ENCODE results near the gene SDF2L1. TPM values are rescaled to one million over a fixed set of nuclear protein-coding genes. Genes with fewer than 3 reads are reported as not detected.
"Not testable (repeated sequence)": the region's sequence is repeated elsewhere in the genome, so short reads cannot be mapped to it uniquely, and the experiment has no call there.

SDF2L1 gene
- total RNA-seq, 2 experiments from 2014 or later = 78.7 to 79.1 TPM

- peaks cover 4% of the 10 kb centered on the region for H3K36me3 Mint-ChIP-seq
- peak overlapping the region; percentile 98 for H3K27ac Mint-ChIP-seq
- H3K4me1 Mint-ChIP-seq = peaks cover 25% of the 10 kb centered on the region
- H3K27me3 Mint-ChIP-seq = no peaks in the 10 kb centered on the region
- ATAC-seq (no peak), DNase-seq (no peak)
- H3K4me3 Mint-ChIP-seq = peak overlapping the region; percentile 96
- CTCF ChIA-PET = interaction anchor here (0.9 to 2.3 kb wide), 10 partner anchors 12 to 287 kb away, joined by 3 to 10 read pairs (median 4); partner anchors contain the start of genes PPM1F, SDF2L1 and YDJC
- no peaks in the 10 kb centered on the region for H3K9me3 Mint-ChIP-seq (ENCODE audit: low read depth)
Measured at GRCh38 chr22:21665047-21665851, 23.1 kb downstream of the SDF2L1 start.

- CTCF ChIA-PET = interaction anchor here (1.7 to 2.3 kb wide), 3 partner anchors 24 to 272 kb away, joined by 5 to 10 read pairs (median 6); partner anchors contain the start of gene YDJC
- Mint-ChIP-seq H3K36me3 (peaks cover 10% of the 10 kb centered on the region), H3K4me3 (peak overlapping the region; percentile 96)
Measured at GRCh38 chr22:21666786-21667185, 24.7 kb downstream of the SDF2L1 start.

GRCh38 chr22:21669026-21669425 is 26.9 kb downstream of the SDF2L1 start:
- Mint-ChIP-seq H3K4me1 (peaks cover 27% of the 10 kb centered on the region), H3K36me3 (peaks cover 23% of the 10 kb centered on the region), H3K27me3 (no peaks in the 10 kb centered on the region), H3K4me3 (no peak overlapping the region), H3K27ac (no peak overlapping the region), H3K9me3 (ENCODE audit: low read depth) (no peaks in the 10 kb centered on the region)
- no peak for DNase-seq
- ATAC-seq = no peak
- CTCF ChIA-PET = interaction anchor here (1.3 kb wide), 1 partner anchor 40 kb away, joined by 3 read pairs; no protein-coding TSS in a partner anchor

More at GRCh38 chr22:21666786-21667185, 24.7 kb downstream of the SDF2L1 start:
- H3K9me3 Mint-ChIP-seq (ENCODE audit: low read depth) = no peaks in the 10 kb centered on the region
- H3K4me1 Mint-ChIP-seq = peaks cover 27% of the 10 kb centered on the region
- no peak for DNase-seq
- H3K27me3 Mint-ChIP-seq = no peaks in the 10 kb centered on the region
- peak overlapping the region; percentile 98 for H3K27ac Mint-ChIP-seq
- no peak for ATAC-seq

- DNase-seq (no peak), ATAC-seq (no peak)
- no peaks in the 10 kb centered on the region for H3K27me3 Mint-ChIP-seq
- peaks cover 44% of the 10 kb centered on the region for H3K36me3 Mint-ChIP-seq
- no peak overlapping the region for H3K4me3 Mint-ChIP-seq
- CTCF ChIA-PET = no interaction called here
- H3K27ac Mint-ChIP-seq = no peak overlapping the region
- H3K4me1 Mint-ChIP-seq = peaks cover 16% of the 10 kb centered on the region
- H3K9me3 Mint-ChIP-seq (ENCODE audit: low read depth) = no peaks in the 10 kb centered on the region
Measured at GRCh38 chr22:21672107-21672629, 30.1 kb downstream of the SDF2L1 start.

GRCh38 chr22:21673534-21674321 is 31.6 kb downstream of the SDF2L1 start:
- ATAC-seq (no peak), DNase-seq (no peak)
- H3K27ac Mint-ChIP-seq = no peak overlapping the region
- no peaks in the 10 kb centered on the region for H3K9me3 Mint-ChIP-seq (ENCODE audit: low read depth)
- CTCF ChIA-PET = no interaction called here
- H3K27me3 Mint-ChIP-seq = no peaks in the 10 kb centered on the region
- H3K4me1 Mint-ChIP-seq = peaks cover 7% of the 10 kb centered on the region
- no peak overlapping the region for H3K4me3 Mint-ChIP-seq
- peaks cover 44% of the 10 kb centered on the region for H3K36me3 Mint-ChIP-seq

GRCh38 chr22:21674638-21675245 is 32.6 kb downstream of the SDF2L1 start:
- Mint-ChIP-seq H3K27ac (no peak overlapping the region), H3K36me3 (peaks cover 42% of the 10 kb centered on the region), H3K4me3 (no peak overlapping the region), H3K27me3 (no peaks in the 10 kb centered on the region), H3K9me3 (ENCODE audit: low read depth) (no peaks in the 10 kb centered on the region), H3K4me1 (peaks cover 3% of the 10 kb centered on the region)
- no peak for DNase-seq
- no peak for ATAC-seq
- CTCF ChIA-PET = interaction anchor here (0.8 kb wide), 1 partner anchor 23 kb away, joined by 3 read pairs; no protein-coding TSS in a partner anchor

GRCh38 chr22:21677606-21678443 is 35.7 kb downstream of the SDF2L1 start:
- ATAC-seq (no peak), DNase-seq (no peak)
- no peak overlapping the region for H3K4me3 Mint-ChIP-seq
- no peaks in the 10 kb centered on the region for H3K9me3 Mint-ChIP-seq (ENCODE audit: low read depth)
- no peaks in the 10 kb centered on the region for H3K27me3 Mint-ChIP-seq
- CTCF ChIA-PET = no interaction called here
- peaks cover 27% of the 10 kb centered on the region for H3K36me3 Mint-ChIP-seq
- no peaks in the 10 kb centered on the region for H3K4me1 Mint-ChIP-seq
- no peak overlapping the region for H3K27ac Mint-ChIP-seq

- H3K4me3 Mint-ChIP-seq; H3K4me1 Mint-ChIP-seq; ATAC-seq; H3K27ac Mint-ChIP-seq; H3K9me3 Mint-ChIP-seq (ENCODE audit: low read depth); H3K27me3 Mint-ChIP-seq; CTCF ChIA-PET; DNase-seq: not testable (repeated sequence)
- peaks cover 23% of the 10 kb centered on the region for H3K36me3 Mint-ChIP-seq
Measured at GRCh38 chr22:21678842-21679241, 36.7 kb downstream of the SDF2L1 start.

GRCh38 chr22:21679383-21679782 is 37.3 kb downstream of the SDF2L1 start:
- Mint-ChIP-seq H3K27me3 (no peaks in the 10 kb centered on the region), H3K27ac (no peak overlapping the region), H3K4me3 (no peak overlapping the region), H3K36me3 (peaks cover 21% of the 10 kb centered on the region), H3K4me1 (no peaks in the 10 kb centered on the region), H3K9me3 (ENCODE audit: low read depth) (no peaks in the 10 kb centered on the region)
- no peak for ATAC-seq
- DNase-seq = no peak
- CTCF ChIA-PET = no interaction called here

GRCh38 chr22:21680830-21681565 is 38.9 kb downstream of the SDF2L1 start:
- DNase-seq (no peak), ATAC-seq (peak; percentile 12)
- Mint-ChIP-seq H3K27ac (no peak overlapping the region), H3K9me3 (ENCODE audit: low read depth) (no peaks in the 10 kb centered on the region), H3K4me1 (no peaks in the 10 kb centered on the region), H3K4me3 (no peak overlapping the region), H3K36me3 (peaks cover 8% of the 10 kb centered on the region), H3K27me3 (no peaks in the 10 kb centered on the region)
- CTCF ChIA-PET = interaction anchor here (1.2 kb wide), 1 partner anchor 32 kb away, joined by 3 read pairs; no protein-coding TSS in a partner anchor

GRCh38 chr22:21681566-21682370 is 39.7 kb downstream of the SDF2L1 start:
- DNase-seq (no peak), ATAC-seq (no peak)
- no peaks in the 10 kb centered on the region for H3K4me1 Mint-ChIP-seq
- H3K27me3 Mint-ChIP-seq = no peaks in the 10 kb centered on the region
- no peak overlapping the region for H3K4me3 Mint-ChIP-seq
- peaks cover 1% of the 10 kb centered on the region for H3K36me3 Mint-ChIP-seq
- no peaks in the 10 kb centered on the region for H3K9me3 Mint-ChIP-seq (ENCODE audit: low read depth)
- H3K27ac Mint-ChIP-seq = no peak overlapping the region
- CTCF ChIA-PET = interaction anchor here (1.2 kb wide), 1 partner anchor 32 kb away, joined by 3 read pairs; no protein-coding TSS in a partner anchor

Measured in activated CD8-positive, alpha-beta memory T cell treated with anti-CD3 and anti-CD28 coated beads, Interleukin-2, amount 10 ng/mL, durations not matched to agents 7 days and 5 days (primary cell).